Activated T-cell treated with anti-CD3 and anti-CD28 coated beads, Interleukin-2, amount 50 U/mL, for 72 hours (primary cell): ENCODE measurements around the gene TMEM135. TPM values are rescaled to one million over a fixed set of nuclear protein-coding genes. Genes with fewer than 3 reads are reported as not detected.

Experiments
- ATAC-seq, 2 donors: fragments of 150-1000 bp; cut with Tn5 transposase; replicated peaks in 1 of 2; 2 replicates each; pipeline ENCODE4 v1.10.0; 2021; ENCODE audit warnings: moderate library complexity in 2 of 2, mild to moderate bottlenecking in 1 of 2
- DNase-seq, 2 donors: peaks; one replicate each; pipeline ENCODE4 v3.0.0; 2021 to 2022; ENCODE audit warnings: mixed read lengths in 1 of 2
- H3K27ac Mint-ChIP-seq: one replicate; pipeline ENCODE4 v1.8.0; 2022; ENCODE audit warnings: mild to moderate bottlenecking, moderate library complexity, mixed read lengths
- H3K27me3 Mint-ChIP-seq: one replicate; pipeline ENCODE4 v1.8.0; 2022; ENCODE audit warnings: low read depth, mixed read lengths
- H3K36me3 Mint-ChIP-seq, 2 donors: one replicate each; pipeline ENCODE4 v1.8.0; 2022; ENCODE audit warnings: mixed read lengths in 2 of 2, mild to moderate bottlenecking in 1 of 2; ENCODE audit not compliant: insufficient read depth in 2 of 2
- H3K4me1 Mint-ChIP-seq: one replicate; pipeline ENCODE4 v1.8.0; 2022; ENCODE audit warnings: low read depth, mixed read lengths
- H3K4me3 Mint-ChIP-seq, 2 donors: one replicate each; pipeline ENCODE4 v1.8.0; 2022; ENCODE audit warnings: mild to moderate bottlenecking in 2 of 2, mixed read lengths in 2 of 2, moderate library complexity in 2 of 2
- H3K9me3 Mint-ChIP-seq, 2 donors: one replicate each; pipeline ENCODE4 v1.8.0; 2022; ENCODE audit warnings: mixed read lengths in 2 of 2
- total RNA-seq, 2 donors: library from RNA; stranded (reverse); gene quantifications; one replicate each; pipeline ENCODE4 v1.2.3, GENCODE V29; 2022

TMEM135 gene
- total RNA-seq, 2 donors from 2014 or later = 30.8 to 32.7 TPM

GRCh38 chr11:87301785-87302540 lies 264.2 kb downstream of the TMEM135 start:
- no peak overlapping the region for H3K4me3 Mint-ChIP-seq
- DNase-seq (no peak), ATAC-seq (no peak)
- no peaks in the 10 kb centered on the region for H3K27me3 Mint-ChIP-seq
- no peaks in the 10 kb centered on the region for H3K4me1 Mint-ChIP-seq
- H3K27ac Mint-ChIP-seq = no peak overlapping the region
- H3K9me3 Mint-ChIP-seq = peaks cover 2% of the 10 kb centered on the region in 2 donors
- H3K36me3 Mint-ChIP-seq = peaks cover 0 to 3% of the 10 kb centered on the region in 2 donors

GRCh38 chr11:87304412-87304811 lies 266.7 kb downstream of the TMEM135 start:
- ATAC-seq (no peak), DNase-seq (no peak)
- H3K27me3 Mint-ChIP-seq = no peaks in the 10 kb centered on the region
- H3K27ac Mint-ChIP-seq = no peak overlapping the region
- no peaks in the 10 kb centered on the region for H3K36me3 Mint-ChIP-seq
- H3K4me1 Mint-ChIP-seq = no peaks in the 10 kb centered on the region
- no peak overlapping the region for H3K4me3 Mint-ChIP-seq
- no peaks in the 10 kb centered on the region for H3K9me3 Mint-ChIP-seq

- no peak overlapping the region for H3K4me3 Mint-ChIP-seq
- peaks cover 0 to 1% of the 10 kb centered on the region in 2 donors for H3K36me3 Mint-ChIP-seq
- H3K9me3 Mint-ChIP-seq = no peaks in the 10 kb centered on the region
- DNase-seq (no peak), ATAC-seq (no peak)
- no peak overlapping the region for H3K27ac Mint-ChIP-seq
- no peaks in the 10 kb centered on the region for H3K4me1 Mint-ChIP-seq
- no peaks in the 10 kb centered on the region for H3K27me3 Mint-ChIP-seq
These were observed 268.6 kb downstream of the TMEM135 start for GRCh38 chr11:87306262-87306851.

GRCh38 chr11:87307101-87307500 lies 269.4 kb downstream of the TMEM135 start:
- ATAC-seq (no peak), DNase-seq (no peak)
- no peak overlapping the region for H3K27ac Mint-ChIP-seq
- H3K27me3 Mint-ChIP-seq = no peaks in the 10 kb centered on the region
- peaks cover 0 to 1% of the 10 kb centered on the region in 2 donors for H3K36me3 Mint-ChIP-seq
- no peaks in the 10 kb centered on the region for H3K4me1 Mint-ChIP-seq
- H3K9me3 Mint-ChIP-seq = no peaks in the 10 kb centered on the region
- H3K4me3 Mint-ChIP-seq = no peak overlapping the region

- DNase-seq = no peak
- no peak for ATAC-seq
- H3K27ac Mint-ChIP-seq = no peak overlapping the region
- no peak overlapping the region for H3K4me3 Mint-ChIP-seq
- no peaks in the 10 kb centered on the region for H3K27me3 Mint-ChIP-seq
- no peaks in the 10 kb centered on the region for H3K36me3 Mint-ChIP-seq
- H3K9me3 Mint-ChIP-seq = no peaks in the 10 kb centered on the region
- no peaks in the 10 kb centered on the region for H3K4me1 Mint-ChIP-seq
These were observed 277.5 kb downstream of the TMEM135 start for GRCh38 chr11:87315229-87315628.

GRCh38 chr11:87316491-87316890 lies 278.8 kb downstream of the TMEM135 start:
- H3K4me3 Mint-ChIP-seq = no peak overlapping the region
- H3K27me3 Mint-ChIP-seq = no peaks in the 10 kb centered on the region
- no peak for ATAC-seq
- no peaks in the 10 kb centered on the region for H3K4me1 Mint-ChIP-seq
- DNase-seq = no peak
- no peaks in the 10 kb centered on the region for H3K9me3 Mint-ChIP-seq
- H3K36me3 Mint-ChIP-seq = no peaks in the 10 kb centered on the region
- H3K27ac Mint-ChIP-seq = no peak overlapping the region

GRCh38 chr11:87317441-87317840 lies 279.7 kb downstream of the TMEM135 start:
- H3K27me3 Mint-ChIP-seq = no peaks in the 10 kb centered on the region
- no peaks in the 10 kb centered on the region for H3K36me3 Mint-ChIP-seq
- no peak for ATAC-seq
- no peak for DNase-seq
- H3K27ac Mint-ChIP-seq = no peak overlapping the region
- no peaks in the 10 kb centered on the region for H3K4me1 Mint-ChIP-seq
- H3K9me3 Mint-ChIP-seq = no peaks in the 10 kb centered on the region
- H3K4me3 Mint-ChIP-seq = no peak overlapping the region

- Mint-ChIP-seq H3K27ac (no peak overlapping the region), H3K36me3 (no peaks in the 10 kb centered on the region), H3K9me3 (no peaks in the 10 kb centered on the region), H3K4me3 (no peak overlapping the region), H3K4me1 (no peaks in the 10 kb centered on the region), H3K27me3 (no peaks in the 10 kb centered on the region)
- ATAC-seq (no peak), DNase-seq (no peak)
These were observed 282.4 kb downstream of the TMEM135 start for GRCh38 chr11:87320123-87320522.

GRCh38 chr11:87322568-87322967 lies 284.8 kb downstream of the TMEM135 start:
- ATAC-seq (no peak), DNase-seq (no peak)
- H3K27me3 Mint-ChIP-seq = no peaks in the 10 kb centered on the region
- H3K4me1 Mint-ChIP-seq = no peaks in the 10 kb centered on the region
- no peak overlapping the region for H3K27ac Mint-ChIP-seq
- no peaks in the 10 kb centered on the region for H3K9me3 Mint-ChIP-seq
- peaks cover 1% of the 10 kb centered on the region in 2 donors for H3K36me3 Mint-ChIP-seq
- no peak overlapping the region for H3K4me3 Mint-ChIP-seq

- Mint-ChIP-seq H3K4me3 (no peak overlapping the region), H3K27ac (no peak overlapping the region), H3K9me3 (no peaks in the 10 kb centered on the region), H3K36me3 (peaks cover 1% of the 10 kb centered on the region in 2 donors), H3K27me3 (no peaks in the 10 kb centered on the region), H3K4me1 (no peaks in the 10 kb centered on the region)
- ATAC-seq (no peak), DNase-seq (no peak)
These were observed 286.2 kb downstream of the TMEM135 start for GRCh38 chr11:87323899-87324298.

GRCh38 chr11:87324817-87325489 lies 287.2 kb downstream of the TMEM135 start:
- no peak overlapping the region for H3K27ac Mint-ChIP-seq
- no peaks in the 10 kb centered on the region for H3K9me3 Mint-ChIP-seq
- H3K36me3 Mint-ChIP-seq = peaks cover 1% of the 10 kb centered on the region in 2 donors
- no peak overlapping the region for H3K4me3 Mint-ChIP-seq
- DNase-seq (no peak), ATAC-seq (no peak)
- no peaks in the 10 kb centered on the region for H3K27me3 Mint-ChIP-seq
- no peaks in the 10 kb centered on the region for H3K4me1 Mint-ChIP-seq

GRCh38 chr11:87325490-87325872 lies 287.7 kb downstream of the TMEM135 start:
- Mint-ChIP-seq H3K4me3 (no peak overlapping the region), H3K4me1 (no peaks in the 10 kb centered on the region), H3K27me3 (no peaks in the 10 kb centered on the region), H3K9me3 (no peaks in the 10 kb centered on the region), H3K36me3 (peaks cover 1% of the 10 kb centered on the region in 2 donors), H3K27ac (no peak overlapping the region)
- no peak for DNase-seq
- no peak for ATAC-seq

- H3K36me3 Mint-ChIP-seq = peaks cover 1% of the 10 kb centered on the region in 2 donors
- DNase-seq (no peak), ATAC-seq (no peak)
- no peaks in the 10 kb centered on the region for H3K4me1 Mint-ChIP-seq
- no peak overlapping the region for H3K27ac Mint-ChIP-seq
- H3K4me3 Mint-ChIP-seq = no peak overlapping the region
- H3K9me3 Mint-ChIP-seq = peaks cover 0 to 3% of the 10 kb centered on the region in 2 donors
- H3K27me3 Mint-ChIP-seq = no peaks in the 10 kb centered on the region
These were observed 288.9 kb downstream of the TMEM135 start for GRCh38 chr11:87326594-87326993.
